ENCODE measurements around the gene C2orf68. TPM values are rescaled to one million over a fixed set of nuclear protein-coding genes. Genes with fewer than 3 reads are reported as not detected.
A peak's percentile ranks its signal among the peaks of the same experiment; 100 is the strongest.
"Not testable (repeated sequence)": the region's sequence is repeated elsewhere in the genome, so short reads cannot be mapped to it uniquely, and the experiment has no call there.

The C2orf68 gene
- total RNA-seq (ENCODE audit: low replicate concordance) = 4.6 and 22.2 TPM in 2 replicates

GRCh38 chr2:85611705-85612587 is at the start of gene C2orf68:
C2orf68 (minus strand) TSS chr2:85612066; CDS start chr2:85611984, 82 bp downstream.
- no peak for TF ChIP-seq CTCF (IDR thresholded peaks at IDR 0.05; ENCODE audit: insufficient read depth, low read length)
- H3K4me3 ChIP-seq (ENCODE audit: low read depth, low read length) = peak within 1 kb of the TSS; percentile 82
- peak; percentile 79 for DNase-seq (ENCODE audit: low read depth)

GRCh38 chr2:85661139-85661858 is 49.4 kb upstream of the C2orf68 start:
- TF ChIP-seq CTCF (IDR thresholded peaks at IDR 0.05; ENCODE audit: insufficient read depth, low read length) = no peak
- DNase-seq (ENCODE audit: low read depth) = no peak
- H3K4me3 ChIP-seq (ENCODE audit: low read depth, low read length) = no peak overlapping the region

DNA sequence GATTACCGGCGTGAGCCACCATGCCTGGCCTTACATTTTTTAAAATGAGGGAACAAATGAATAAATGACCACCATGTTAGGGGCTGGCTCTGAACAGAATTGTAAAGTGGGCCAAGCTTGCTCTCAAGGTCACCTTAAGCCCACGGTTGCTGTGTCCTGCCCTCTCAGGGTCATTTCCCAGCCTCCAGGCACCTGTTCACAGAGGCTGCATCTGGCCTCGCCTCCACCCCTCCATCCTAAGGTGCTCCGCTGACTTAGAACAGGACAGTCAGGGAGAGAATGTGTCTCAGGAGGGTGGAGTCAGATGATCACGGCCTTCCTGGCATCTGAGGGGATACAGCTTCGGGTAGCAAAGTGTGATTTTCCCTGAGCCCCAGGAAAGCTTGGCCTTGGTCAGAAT is 48.9 kb upstream of the C2orf68 start:
- no peak for TF ChIP-seq CTCF (IDR thresholded peaks at IDR 0.05; ENCODE audit: insufficient read depth, low read length)

GRCh38 chr2:85660301-85660700 is 48.4 kb upstream of the C2orf68 start:
- DNase-seq (ENCODE audit: low read depth); H3K4me3 ChIP-seq (ENCODE audit: low read depth, low read length): not testable (repeated sequence)

More for the DNA sequence above, 48.9 kb upstream of the C2orf68 start:
- no peak overlapping the region for H3K4me3 ChIP-seq (ENCODE audit: low read depth, low read length)
- no peak for DNase-seq (ENCODE audit: low read depth)

GRCh38 chr2:85659324-85659981 is 47.6 kb upstream of the C2orf68 start:
- DNase-seq (ENCODE audit: low read depth) = no peak
- TF ChIP-seq CTCF (IDR thresholded peaks at IDR 0.05; ENCODE audit: insufficient read depth, low read length) = no peak
- no peak overlapping the region for H3K4me3 ChIP-seq (ENCODE audit: low read depth, low read length)

DNA sequence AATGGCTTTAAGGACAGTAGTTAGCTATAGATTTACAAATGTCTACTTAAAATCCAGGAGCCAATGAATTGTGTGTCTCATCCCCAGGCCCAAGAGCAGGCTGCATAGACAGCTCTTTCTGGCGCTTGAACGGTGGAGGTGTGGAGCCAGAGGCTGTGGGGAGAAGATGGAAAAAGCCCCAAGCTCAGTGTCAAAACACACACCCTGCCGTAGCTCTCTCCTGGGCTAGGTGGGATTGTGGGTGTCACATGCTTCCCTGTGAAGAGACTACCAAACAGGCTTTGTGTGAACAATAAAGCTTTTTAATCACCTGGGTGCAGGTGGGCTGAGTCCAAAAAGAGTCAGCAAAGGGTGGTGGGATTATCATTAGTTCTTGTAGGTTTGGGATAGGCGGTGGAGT is 45.5 kb upstream of the C2orf68 start:
- DNase-seq (ENCODE audit: low read depth); H3K4me3 ChIP-seq (ENCODE audit: low read depth, low read length): not testable (repeated sequence)

DNA sequence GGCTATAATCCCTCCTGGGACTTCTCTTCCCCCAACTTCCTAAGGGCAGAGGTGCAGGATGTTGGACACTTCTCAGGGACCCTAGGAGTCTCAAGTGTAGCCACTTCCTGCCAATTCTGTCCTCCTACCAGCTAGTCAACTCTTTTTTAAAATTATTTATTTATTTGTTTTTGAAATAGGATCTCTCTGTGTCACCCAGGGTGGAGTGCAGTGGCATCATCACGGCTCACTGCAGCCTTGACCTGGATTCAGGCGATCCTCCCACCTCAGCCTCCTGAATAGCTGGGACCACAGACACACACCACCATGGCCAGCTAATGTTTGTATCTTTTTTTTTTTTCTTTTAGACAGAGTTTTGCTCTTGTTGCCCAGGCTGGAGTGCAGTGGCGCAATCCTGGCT is 44.6 kb upstream of the C2orf68 start:
- TF ChIP-seq CTCF (IDR thresholded peaks at IDR 0.05; ENCODE audit: insufficient read depth, low read length) = no peak
- no peak overlapping the region for H3K4me3 ChIP-seq (ENCODE audit: low read depth, low read length)
- no peak for DNase-seq (ENCODE audit: low read depth)

Data from fibroblast of the aortic adventitia (primary cell).